H1 (cell line): Measurements from ENCODE around the gene CNTN5.

Source experiments
- EGR1 ChIP-seq: IDR thresholded peaks from 2 replicates; pipeline ENCODE4 v1.6.1; 2011; ENCODE audit warnings: low read depth, low read length, borderline replicate concordance
- POLR2AphosphoS5 ChIP-seq: IDR thresholded peaks from 2 replicates; pipeline ENCODE4 v1.6.1; 2011; ENCODE audit warnings: low read depth, low read length
- TF ChIP-seq, protein P1 (sequence below), 3 experiments: IDR thresholded peaks; 1 replicate in 2 of 3; 2 replicates in 1 of 3; pipeline versions ENCODE4 v1.5.1 to v1.6.1; 2011; ENCODE audit warnings: low read length in 3 of 3, mild to moderate bottlenecking in 3 of 3, inconsistent platforms in 2 of 3, low read depth in 1 of 3, moderate library complexity in 1 of 3; ENCODE audit not compliant: insufficient read depth in 1 of 3; ENCODE audit errors: control extremely low read depth in 1 of 3

DNA sequence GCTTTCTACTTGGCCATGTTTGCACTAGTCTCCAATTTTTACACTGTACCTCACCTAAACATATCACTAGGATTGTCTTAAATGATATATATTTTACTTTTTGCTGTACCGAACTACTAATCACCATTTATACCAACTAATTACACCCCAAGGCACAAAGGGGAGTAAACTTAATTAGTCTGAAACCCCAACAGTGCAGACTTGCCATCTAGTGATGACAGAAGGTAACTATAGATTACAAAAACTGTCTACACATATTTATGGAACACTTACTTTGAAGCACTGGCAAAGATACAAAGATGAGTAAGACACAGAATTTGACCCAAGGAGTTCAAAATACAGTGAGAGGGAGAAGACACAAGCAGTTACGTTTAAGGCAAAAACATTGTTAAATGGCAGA is 139.7 kb downstream of the CNTN5 start:
- TF ChIP-seq, protein P1, sequence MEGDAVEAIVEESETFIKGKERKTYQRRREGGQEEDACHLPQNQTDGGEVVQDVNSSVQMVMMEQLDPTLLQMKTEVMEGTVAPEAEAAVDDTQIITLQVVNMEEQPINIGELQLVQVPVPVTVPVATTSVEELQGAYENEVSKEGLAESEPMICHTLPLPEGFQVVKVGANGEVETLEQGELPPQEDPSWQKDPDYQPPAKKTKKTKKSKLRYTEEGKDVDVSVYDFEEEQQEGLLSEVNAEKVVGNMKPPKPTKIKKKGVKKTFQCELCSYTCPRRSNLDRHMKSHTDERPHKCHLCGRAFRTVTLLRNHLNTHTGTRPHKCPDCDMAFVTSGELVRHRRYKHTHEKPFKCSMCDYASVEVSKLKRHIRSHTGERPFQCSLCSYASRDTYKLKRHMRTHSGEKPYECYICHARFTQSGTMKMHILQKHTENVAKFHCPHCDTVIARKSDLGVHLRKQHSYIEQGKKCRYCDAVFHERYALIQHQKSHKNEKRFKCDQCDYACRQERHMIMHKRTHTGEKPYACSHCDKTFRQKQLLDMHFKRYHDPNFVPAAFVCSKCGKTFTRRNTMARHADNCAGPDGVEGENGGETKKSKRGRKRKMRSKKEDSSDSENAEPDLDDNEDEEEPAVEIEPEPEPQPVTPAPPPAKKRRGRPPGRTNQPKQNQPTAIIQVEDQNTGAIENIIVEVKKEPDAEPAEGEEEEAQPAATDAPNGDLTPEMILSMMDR (IDR thresholded peaks at IDR 0.05; ENCODE audit: control extremely low read depth in 1 of 3, insufficient read depth in 1 of 3, low read depth in 1 of 3, low read length in 3 of 3) = no peak
- no peak for TF ChIP-seq EGR1
- TF ChIP-seq POLR2AphosphoS5 = no peak
